Bronchial epithelial cell (primary cell): ENCODE measurements around the gene AKAP1. TPM values are rescaled to one million over a fixed set of nuclear protein-coding genes. Genes with fewer than 3 reads are reported as not detected.
A peak's percentile ranks its signal among the peaks of the same experiment; 100 is the strongest.

Source experiments
- DNase-seq: peaks from one replicate; pipeline ENCODE4 v3.0.0-alpha.2; 2010; ENCODE audit warnings: low read depth
- FAIRE-seq: peaks from 2 replicates; lab custom pipeline; 2011; peaks lifted over from hg19 to GRCh38; lab: Jason Lieb, UNC
- H3K27me3 ChIP-seq: 2 replicates; pipeline ENCODE4 v1.5.1; 2011; ENCODE audit warnings: low read length; ENCODE audit not compliant: control insufficient read depth, insufficient read depth
- H3K36me3 ChIP-seq: 2 replicates; pipeline ENCODE4 v1.5.1; 2011; ENCODE audit warnings: low read length; ENCODE audit not compliant: control insufficient read depth, insufficient read depth
- H3K4me3 ChIP-seq: 2 replicates; pipeline ENCODE4 v1.5.1; 2011; ENCODE audit warnings: mild to moderate bottlenecking, low read depth, low read length, control low read depth
- total RNA-seq: library from RNA; depleted of rRNA; stranded (reverse); fragments of >200 nt; gene quantifications from 2 replicates; pipeline ENCODE4 v1.2.1, GENCODE V29; 2014
- TF ChIP-seq, protein P1 (sequence below): IDR thresholded peaks from 2 replicates; pipeline ENCODE4 v1.5.1; 2011; ENCODE audit warnings: mild to moderate bottlenecking, moderate library complexity, low read length, control low read depth, inconsistent platforms; ENCODE audit not compliant: insufficient read depth, severe bottlenecking

The AKAP1 gene
- total RNA-seq, 1 donor from 2014 or later = 30.0 TPM

DNA sequence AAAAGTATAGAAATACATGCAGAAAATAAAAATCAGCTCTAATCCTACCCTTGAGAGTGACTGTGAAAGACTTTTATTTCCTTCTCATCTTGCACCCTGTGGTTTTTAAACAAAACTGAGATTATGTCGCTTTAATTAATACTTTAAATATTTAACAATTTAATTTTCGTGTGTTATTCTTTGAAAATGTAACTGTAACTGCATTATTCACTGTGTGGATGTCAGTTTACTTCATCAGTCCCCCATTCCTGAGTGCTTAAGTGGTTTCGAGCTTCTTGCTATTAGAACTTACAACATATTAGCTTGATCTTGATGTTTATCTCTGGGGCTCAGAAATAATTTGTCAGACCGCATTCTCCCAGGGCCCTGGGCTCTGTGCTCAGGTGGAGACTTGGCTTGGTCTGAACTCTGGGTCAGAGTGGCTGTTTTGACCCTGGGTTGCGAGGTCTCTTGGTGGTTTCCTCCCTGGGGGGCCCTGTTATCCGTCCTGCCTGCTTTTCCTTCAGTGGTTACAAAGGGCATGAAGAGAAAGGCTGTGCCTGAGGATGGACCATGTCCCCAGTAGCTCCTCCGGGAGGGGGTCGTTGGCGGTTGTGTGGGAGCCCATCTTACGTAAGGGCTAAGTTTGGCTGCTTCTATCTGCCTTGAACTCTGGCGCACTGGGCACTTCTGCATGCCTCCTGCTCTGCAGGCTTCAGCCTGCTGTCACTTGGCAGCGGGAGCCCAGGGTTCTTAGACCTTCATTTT, 25.7 kb downstream of the AKAP1 start:
- Histone ChIP-seq H3K36me3 (peaks cover 13% of the 10 kb centered on the region), H3K27me3 (no peaks in the 10 kb centered on the region), H3K4me3 (no peak overlapping the region)
- TF ChIP-seq, protein P1, sequence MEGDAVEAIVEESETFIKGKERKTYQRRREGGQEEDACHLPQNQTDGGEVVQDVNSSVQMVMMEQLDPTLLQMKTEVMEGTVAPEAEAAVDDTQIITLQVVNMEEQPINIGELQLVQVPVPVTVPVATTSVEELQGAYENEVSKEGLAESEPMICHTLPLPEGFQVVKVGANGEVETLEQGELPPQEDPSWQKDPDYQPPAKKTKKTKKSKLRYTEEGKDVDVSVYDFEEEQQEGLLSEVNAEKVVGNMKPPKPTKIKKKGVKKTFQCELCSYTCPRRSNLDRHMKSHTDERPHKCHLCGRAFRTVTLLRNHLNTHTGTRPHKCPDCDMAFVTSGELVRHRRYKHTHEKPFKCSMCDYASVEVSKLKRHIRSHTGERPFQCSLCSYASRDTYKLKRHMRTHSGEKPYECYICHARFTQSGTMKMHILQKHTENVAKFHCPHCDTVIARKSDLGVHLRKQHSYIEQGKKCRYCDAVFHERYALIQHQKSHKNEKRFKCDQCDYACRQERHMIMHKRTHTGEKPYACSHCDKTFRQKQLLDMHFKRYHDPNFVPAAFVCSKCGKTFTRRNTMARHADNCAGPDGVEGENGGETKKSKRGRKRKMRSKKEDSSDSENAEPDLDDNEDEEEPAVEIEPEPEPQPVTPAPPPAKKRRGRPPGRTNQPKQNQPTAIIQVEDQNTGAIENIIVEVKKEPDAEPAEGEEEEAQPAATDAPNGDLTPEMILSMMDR = no peak
- no peak for FAIRE-seq
- DNase-seq = no peak

- Histone ChIP-seq H3K27me3 (no peaks in the 10 kb centered on the region), H3K4me3 (no peak overlapping the region), H3K36me3 (peaks cover 18% of the 10 kb centered on the region)
- TF ChIP-seq, protein P1 = no peak
- DNase-seq (no peak), FAIRE-seq (no peak)
These were observed 26.3 kb downstream of the AKAP1 start for GRCh38 chr17:57111386-57111785.

- TF ChIP-seq, protein P1 = no peak
- peaks cover 22% of the 10 kb centered on the region for H3K36me3 ChIP-seq
- no peak overlapping the region for H3K4me3 ChIP-seq
- no peak for DNase-seq
- H3K27me3 ChIP-seq = no peaks in the 10 kb centered on the region
- FAIRE-seq = no peak
These were observed 28.0 kb downstream of the AKAP1 start for GRCh38 chr17:57113011-57113410.

- FAIRE-seq (no peak), DNase-seq (no peak)
- TF ChIP-seq, protein P1 = no peak
- H3K36me3 ChIP-seq = peaks cover 24% of the 10 kb centered on the region
- no peaks in the 10 kb centered on the region for H3K27me3 ChIP-seq
- no peak overlapping the region for H3K4me3 ChIP-seq
These were observed 28.6 kb downstream of the AKAP1 start for GRCh38 chr17:57113656-57114055.

DNA sequence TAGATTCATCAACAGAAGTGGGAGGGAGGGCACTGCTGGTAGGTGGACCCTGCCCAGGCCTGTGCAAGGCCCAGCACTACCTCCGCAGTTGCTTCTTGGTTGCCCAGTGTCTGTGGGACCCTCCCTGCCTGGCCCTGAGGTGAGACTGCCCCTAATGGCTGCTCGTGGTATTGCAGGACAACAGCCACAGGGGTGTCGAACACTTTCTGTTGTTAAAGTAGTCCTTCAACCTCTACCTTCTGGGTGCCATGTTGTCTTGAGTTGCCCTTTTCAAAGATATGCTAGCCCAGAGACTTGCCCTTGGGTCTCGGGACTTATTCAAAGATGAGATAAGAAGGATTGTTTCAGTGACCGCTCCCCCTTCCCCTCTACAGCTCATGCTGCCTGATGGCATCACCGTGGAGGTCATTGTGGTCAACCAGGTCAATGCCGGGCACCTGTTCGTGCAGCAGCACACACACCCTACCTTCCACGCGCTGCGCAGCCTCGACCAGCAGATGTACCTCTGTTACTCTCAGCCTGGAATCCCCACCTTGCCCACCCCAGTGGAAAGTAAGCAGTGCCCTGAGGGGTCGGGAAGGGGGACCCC, 29.1 kb downstream of the AKAP1 start:
- Histone ChIP-seq H3K36me3 (peaks cover 26% of the 10 kb centered on the region), H3K4me3 (no peak overlapping the region), H3K27me3 (no peaks in the 10 kb centered on the region)
- FAIRE-seq (peak; percentile 64), DNase-seq (no peak)
- TF ChIP-seq, protein P1 = peak; percentile 80
